ENCODE measurements around the gene SVIL.

DNA sequence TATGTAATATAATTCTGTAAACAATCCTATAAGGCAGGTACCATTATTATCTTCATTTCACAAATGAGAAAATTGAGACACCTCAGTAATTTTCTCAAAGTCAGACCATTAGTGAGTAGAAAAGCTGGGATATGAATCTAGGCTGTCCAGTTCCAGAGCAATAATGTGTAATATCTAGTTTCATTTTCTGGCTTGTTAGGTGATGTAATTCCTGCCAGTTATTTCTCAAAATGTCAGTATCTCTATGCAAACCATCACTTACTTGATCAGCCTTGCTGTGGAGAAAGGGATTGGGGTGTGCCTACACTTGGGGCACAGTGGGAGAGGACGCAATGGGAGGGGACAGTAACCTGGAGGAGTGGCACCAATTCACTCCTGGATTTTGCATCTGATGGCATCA is 188.4 kb downstream of the SVIL start:
- TF ChIP-seq, protein P1, sequence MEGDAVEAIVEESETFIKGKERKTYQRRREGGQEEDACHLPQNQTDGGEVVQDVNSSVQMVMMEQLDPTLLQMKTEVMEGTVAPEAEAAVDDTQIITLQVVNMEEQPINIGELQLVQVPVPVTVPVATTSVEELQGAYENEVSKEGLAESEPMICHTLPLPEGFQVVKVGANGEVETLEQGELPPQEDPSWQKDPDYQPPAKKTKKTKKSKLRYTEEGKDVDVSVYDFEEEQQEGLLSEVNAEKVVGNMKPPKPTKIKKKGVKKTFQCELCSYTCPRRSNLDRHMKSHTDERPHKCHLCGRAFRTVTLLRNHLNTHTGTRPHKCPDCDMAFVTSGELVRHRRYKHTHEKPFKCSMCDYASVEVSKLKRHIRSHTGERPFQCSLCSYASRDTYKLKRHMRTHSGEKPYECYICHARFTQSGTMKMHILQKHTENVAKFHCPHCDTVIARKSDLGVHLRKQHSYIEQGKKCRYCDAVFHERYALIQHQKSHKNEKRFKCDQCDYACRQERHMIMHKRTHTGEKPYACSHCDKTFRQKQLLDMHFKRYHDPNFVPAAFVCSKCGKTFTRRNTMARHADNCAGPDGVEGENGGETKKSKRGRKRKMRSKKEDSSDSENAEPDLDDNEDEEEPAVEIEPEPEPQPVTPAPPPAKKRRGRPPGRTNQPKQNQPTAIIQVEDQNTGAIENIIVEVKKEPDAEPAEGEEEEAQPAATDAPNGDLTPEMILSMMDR (conservative IDR thresholded peaks at IDR 0.05; ENCODE audit: low read length), result no peak
- no peak for TF ChIP-seq EZH2phosphoT487 (IDR thresholded peaks at IDR 0.05; ENCODE audit: borderline replicate concordance)
